ENCODE measurements around the gene PAQR3. TPM values are rescaled to one million over a fixed set of nuclear protein-coding genes. Genes with fewer than 3 reads are reported as not detected.

The PAQR3 gene
- total and polyA plus RNA-seq, 2 of the 4 experiments (the other 2 are of a cell fraction) = 11.5 to 11.8 TPM

GRCh38 chr4:78949735-78950134 lies 10.5 kb upstream of the PAQR3 start:
- Histone ChIP-seq H3K4me3 (ENCODE audit: insufficient read depth, low read depth, low read length) (no peak overlapping the region), H2BK120ac (ENCODE audit: low read depth, low read length) (no peak overlapping the region), H3K18ac (ENCODE audit: low read depth, low read length) (no peak overlapping the region), H4K91ac (ENCODE audit: insufficient read depth, low read depth, low read length) (no peak overlapping the region), H3K79me1 (ENCODE audit: low read depth in 1 of 2, low read length in 2 of 2) (no peaks in the 10 kb centered on the region), H4K8ac (ENCODE audit: low read depth in 2 of 2, low read length in 2 of 2) (no peak overlapping the region), H3K56ac (ENCODE audit: extremely low read depth, insufficient read depth, low read length) (no peak overlapping the region), H3K23ac (ENCODE audit: low read depth, low read length) (no peak overlapping the region), H2AK5ac (ENCODE audit: low read depth, low read length) (no peak overlapping the region), H3K36me3 (ENCODE audit: control insufficient read depth, insufficient read depth, low read length) (no peaks in the 10 kb centered on the region), H2AFZ (replicated peaks; ENCODE audit: low read length, poor library complexity) (no peak overlapping the region), H3K27me3 (ENCODE audit: control insufficient read depth, insufficient read depth, low read length) (peaks cover 7% of the 10 kb centered on the region), H4K5ac (ENCODE audit: low read depth, low read length) (no peak overlapping the region), H3K4ac (ENCODE audit: low read depth, low read length) (no peak overlapping the region), H3K9ac (ENCODE audit: low read depth, low read length) (no peak overlapping the region), H3K27ac (ENCODE audit: insufficient read depth, low read length) (no peak overlapping the region), H2AK9ac (replicated peaks; ENCODE audit: low read depth, low read length, poor library complexity) (no peak overlapping the region), H2BK20ac (ENCODE audit: low read depth, low read length) (no peak overlapping the region), H2BK15ac (ENCODE audit: low read depth, low read length) (no peak overlapping the region), H2BK5ac (ENCODE audit: low read depth, low read length, poor library complexity, severe bottlenecking) (no peak overlapping the region), H3K9me1 (ENCODE audit: insufficient read depth, low read length) (no peaks in the 10 kb centered on the region), H4K20me1 (ENCODE audit: insufficient read depth, low read length) (no peaks in the 10 kb centered on the region), H3K4me2 (ENCODE audit: low read depth, low read length) (no peak overlapping the region), H3K9me3 (ENCODE audit: control insufficient read depth, insufficient read depth, low read length) (no peaks in the 10 kb centered on the region), H3K14ac (replicated peaks; ENCODE audit: low read depth, low read length) (no peak overlapping the region), H3K4me1 (ENCODE audit: control insufficient read depth, insufficient read depth, low read length) (no peaks in the 10 kb centered on the region)
- no peak for DNase-seq
- intact Hi-C loops (cut with micrococcal nuclease) (loop anchor here (5.0 to 10.0 kb wide), 5 partner anchors 965 to 1413 kb away; partner anchors contain the start of genes ANTXR2, CFAP299 and FGF5), in situ Hi-C loops (cut with MboI; ENCODE audit: low sequenced_read_pairs) (loop anchor here (10.0 to 25.0 kb wide), 2 partner anchors 1245 to 1388 kb away; partner anchors contain the start of genes CFAP299 and PRDM8), dilution Hi-C loops (cut with HindIII; ENCODE audit: low sequenced_read_pairs, unreplicated experiment) (no loop called here)
- CTCF ChIA-PET = no interaction called here
- POLR2A ChIA-PET (ENCODE audit: unreplicated experiment) = no interaction called here
- WGBS, 2 experiments (ENCODE audit: extremely low coverage in 2 of 2, insufficient read length in 1 of 2) = no CpG with 5 or more reads among the region's 1 CpG
- ATAC-seq (ENCODE audit: low read depth) = no peak
- no peak for TF ChIP-seq RFX5 (IDR thresholded peaks at IDR 0.05; ENCODE audit: low read depth, low read length)
- TF ChIP-seq CHD1 (IDR thresholded peaks at IDR 0.05; ENCODE audit: low read depth, low read length) = no peak
- no peak for TF ChIP-seq NFE2L2 (IDR thresholded peaks at IDR 0.05; ENCODE audit: low read depth, low read length)
- TF ChIP-seq MAZ (IDR thresholded peaks at IDR 0.05; ENCODE audit: borderline replicate concordance, low read depth, low read length) = no peak
- no peak for TF ChIP-seq RCOR1 (IDR thresholded peaks at IDR 0.05; ENCODE audit: insufficient replicate concordance, low read length)
- TF ChIP-seq MAFK (IDR thresholded peaks at IDR 0.05; ENCODE audit: low read depth, low read length) = no peak
- no peak for TF ChIP-seq BHLHE40 (IDR thresholded peaks at IDR 0.05; ENCODE audit: low read depth, low read length)
- TF ChIP-seq MXI1 (IDR thresholded peaks at IDR 0.05; ENCODE audit: borderline replicate concordance, low read depth, low read length) = no peak
- TF ChIP-seq, protein P1, sequence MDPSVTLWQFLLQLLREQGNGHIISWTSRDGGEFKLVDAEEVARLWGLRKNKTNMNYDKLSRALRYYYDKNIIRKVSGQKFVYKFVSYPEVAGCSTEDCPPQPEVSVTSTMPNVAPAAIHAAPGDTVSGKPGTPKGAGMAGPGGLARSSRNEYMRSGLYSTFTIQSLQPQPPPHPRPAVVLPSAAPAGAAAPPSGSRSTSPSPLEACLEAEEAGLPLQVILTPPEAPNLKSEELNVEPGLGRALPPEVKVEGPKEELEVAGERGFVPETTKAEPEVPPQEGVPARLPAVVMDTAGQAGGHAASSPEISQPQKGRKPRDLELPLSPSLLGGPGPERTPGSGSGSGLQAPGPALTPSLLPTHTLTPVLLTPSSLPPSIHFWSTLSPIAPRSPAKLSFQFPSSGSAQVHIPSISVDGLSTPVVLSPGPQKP (IDR thresholded peaks at IDR 0.05; ENCODE audit: borderline replicate concordance, low read depth, low read length) = no peak
- TF ChIP-seq, protein P2, sequence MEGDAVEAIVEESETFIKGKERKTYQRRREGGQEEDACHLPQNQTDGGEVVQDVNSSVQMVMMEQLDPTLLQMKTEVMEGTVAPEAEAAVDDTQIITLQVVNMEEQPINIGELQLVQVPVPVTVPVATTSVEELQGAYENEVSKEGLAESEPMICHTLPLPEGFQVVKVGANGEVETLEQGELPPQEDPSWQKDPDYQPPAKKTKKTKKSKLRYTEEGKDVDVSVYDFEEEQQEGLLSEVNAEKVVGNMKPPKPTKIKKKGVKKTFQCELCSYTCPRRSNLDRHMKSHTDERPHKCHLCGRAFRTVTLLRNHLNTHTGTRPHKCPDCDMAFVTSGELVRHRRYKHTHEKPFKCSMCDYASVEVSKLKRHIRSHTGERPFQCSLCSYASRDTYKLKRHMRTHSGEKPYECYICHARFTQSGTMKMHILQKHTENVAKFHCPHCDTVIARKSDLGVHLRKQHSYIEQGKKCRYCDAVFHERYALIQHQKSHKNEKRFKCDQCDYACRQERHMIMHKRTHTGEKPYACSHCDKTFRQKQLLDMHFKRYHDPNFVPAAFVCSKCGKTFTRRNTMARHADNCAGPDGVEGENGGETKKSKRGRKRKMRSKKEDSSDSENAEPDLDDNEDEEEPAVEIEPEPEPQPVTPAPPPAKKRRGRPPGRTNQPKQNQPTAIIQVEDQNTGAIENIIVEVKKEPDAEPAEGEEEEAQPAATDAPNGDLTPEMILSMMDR (conservative IDR thresholded peaks at IDR 0.05; ENCODE audit: low read depth, low read length) = no peak
- BruUV-seq (replicated peaks) = no TSS peak

Measured in IMR-90 (cell line).